Astrocyte of the spinal cord (primary cell): ENCODE data around the gene RMC1.

Experiments used
- DNase-seq: peaks from one replicate; pipeline ENCODE4 v3.0.0; 2011; ENCODE audit warnings: low read depth, low spot score
- H3K4me3 ChIP-seq: 2 replicates; pipeline ENCODE4 v1.5.1; 2011; ENCODE audit warnings: low read depth, mild to moderate bottlenecking, low read length, moderate library complexity
- CTCF ChIP-seq: IDR thresholded peaks from 2 replicates; pipeline ENCODE4 v1.5.1; 2012; ENCODE audit warnings: low read depth, mild to moderate bottlenecking, low read length, inconsistent platforms
- in situ Hi-C: cut with HindIII; loops from 2 replicates; pipeline ENCODE4 v1.10.0; 2017; ENCODE audit warnings: low sequenced_read_pairs

Gene RMC1

GRCh38 chr18:23568281-23569138 is 65.2 kb downstream of the RMC1 start:
- in situ Hi-C loops = no loop called here
- no peak for DNase-seq
- TF ChIP-seq CTCF = no peak
- H3K4me3 ChIP-seq = no peak overlapping the region

GRCh38 chr18:23569299-23570063 is 66.2 kb downstream of the RMC1 start:
- TF ChIP-seq CTCF = no peak
- DNase-seq = no peak
- in situ Hi-C loops = no loop called here
- H3K4me3 ChIP-seq = no peak overlapping the region

- in situ Hi-C loops = no loop called here
- DNase-seq = no peak
- no peak for TF ChIP-seq CTCF
These were observed 67.7 kb downstream of the RMC1 start for GRCh38 chr18:23570912-23571504.

GRCh38 chr18:23572012-23572411 is 68.7 kb downstream of the RMC1 start:
- in situ Hi-C loops = no loop called here
- no peak overlapping the region for H3K4me3 ChIP-seq
- no peak for DNase-seq
- TF ChIP-seq CTCF = no peak

More at GRCh38 chr18:23570912-23571504, 67.7 kb downstream of the RMC1 start:
- H3K4me3 ChIP-seq = no peak overlapping the region

- in situ Hi-C loops = no loop called here
- no peak for TF ChIP-seq CTCF
- no peak overlapping the region for H3K4me3 ChIP-seq
These were observed 69.3 kb downstream of the RMC1 start for GRCh38 chr18:23572570-23572969.

GRCh38 chr18:23573020-23573419 is 69.7 kb downstream of the RMC1 start:
- no peak for DNase-seq
- in situ Hi-C loops = no loop called here
- no peak overlapping the region for H3K4me3 ChIP-seq
- TF ChIP-seq CTCF = no peak

More at GRCh38 chr18:23572570-23572969, 69.3 kb downstream of the RMC1 start:
- no peak for DNase-seq
